IMR-90 (cell line): ENCODE measurements around the gene LRRC36. TPM values are rescaled to one million over a fixed set of nuclear protein-coding genes. Genes with fewer than 3 reads are reported as not detected.

ENCODE experiments used
- ATAC-seq: fragments of 200-7000 bp; cut with Tn5 transposase; 2 replicates; pipeline ENCODE4 v1.9.1; 2020; ENCODE audit warnings: low read depth, mild to moderate bottlenecking, moderate library complexity
- BruUV-seq: library from RNA; stranded (reverse); fragments of 400-500 nt; replicated peaks from 2 replicates; lab custom pipeline; 2021; lab: Mats Ljungman, UMichigan
- CTCF ChIA-PET: fragments of 300-600 bp; formaldehyde crosslinking; extraction: SDS; loops from one replicate; lab custom pipeline; 2021; ENCODE audit warnings: antibody characterized with exemption; lab: Yijun Ruan, JAX
- POLR2A ChIA-PET: fragments of 300-600 bp; sonication (Branson Sonifier 250); formaldehyde crosslinking; loops from one replicate; lab custom pipeline; 2022; ENCODE audit warnings: antibody characterized with exemption; ENCODE audit not compliant: unreplicated experiment; lab: Charles Lee
- DNase-seq: peaks from one replicate; pipeline ENCODE4 v3.0.0; 2013
- H2AFZ ChIP-seq: replicated peaks from 2 replicates; pipeline ENCODE3; 2013; ENCODE audit warnings: low read length, mild to moderate bottlenecking; ENCODE audit not compliant: poor library complexity
- H2AK5ac ChIP-seq: 2 replicates; pipeline ENCODE4 v1.6.1; 2013; ENCODE audit warnings: low read depth, low read length, inconsistent platforms
- H2AK9ac ChIP-seq: replicated peaks from 2 replicates; pipeline ENCODE3; 2013; ENCODE audit warnings: mild to moderate bottlenecking, low read depth, low read length, moderate library complexity; ENCODE audit not compliant: poor library complexity
- H2BK120ac ChIP-seq: 2 replicates; pipeline ENCODE4 v1.6.1; 2013; ENCODE audit warnings: low read depth, low read length, inconsistent platforms
- H2BK15ac ChIP-seq: 3 replicates; pipeline ENCODE4 v1.6.1; 2013; ENCODE audit warnings: low read depth, low read length, inconsistent platforms
- H2BK20ac ChIP-seq: 2 replicates; pipeline ENCODE4 v1.6.1; 2013; ENCODE audit warnings: low read depth, mild to moderate bottlenecking, inconsistent platforms, low read length, moderate library complexity
- H2BK5ac ChIP-seq: 2 replicates; pipeline ENCODE4 v1.6.1; 2013; ENCODE audit warnings: mild to moderate bottlenecking, low read depth, low read length, inconsistent platforms; ENCODE audit not compliant: poor library complexity, severe bottlenecking
- H3K14ac ChIP-seq: replicated peaks from 2 replicates; pipeline ENCODE4 v1.6.1; 2013; ENCODE audit warnings: low read depth, low read length, inconsistent platforms
- H3K18ac ChIP-seq: 2 replicates; pipeline ENCODE4 v1.6.1; 2013; ENCODE audit warnings: low read depth, low read length, control low read depth
- H3K23ac ChIP-seq: 2 replicates; pipeline ENCODE4 v1.6.1; 2013; ENCODE audit warnings: low read depth, low read length, inconsistent platforms
- H3K27ac ChIP-seq: 2 replicates; pipeline ENCODE4 v1.5.1; 2013; ENCODE audit warnings: mild to moderate bottlenecking, control low read depth, low read length; ENCODE audit not compliant: insufficient read depth
- H3K27me3 ChIP-seq: 2 replicates; pipeline ENCODE4 v1.6.1; 2013; ENCODE audit warnings: low read length; ENCODE audit not compliant: control insufficient read depth, insufficient read depth
- H3K36me3 ChIP-seq: 2 replicates; pipeline ENCODE4 v1.6.1; 2013; ENCODE audit warnings: low read length, mixed read lengths; ENCODE audit not compliant: control insufficient read depth, insufficient read depth
- H3K4ac ChIP-seq: 2 replicates; pipeline ENCODE4 v1.6.1; 2013; ENCODE audit warnings: low read depth, low read length, inconsistent platforms
- H3K4me1 ChIP-seq: 2 replicates; pipeline ENCODE4 v1.6.1; 2013; ENCODE audit warnings: low read length, mixed read lengths; ENCODE audit not compliant: control insufficient read depth, insufficient read depth
- H3K4me2 ChIP-seq: 2 replicates; pipeline ENCODE4 v1.6.1; 2013; ENCODE audit warnings: low read depth, mild to moderate bottlenecking, control low read depth, low read length, moderate library complexity
- H3K4me3 ChIP-seq: 2 replicates; pipeline ENCODE4 v1.5.1; 2013; ENCODE audit warnings: low read depth, mild to moderate bottlenecking, control low read depth, low read length, moderate library complexity; ENCODE audit not compliant: insufficient read depth
- H3K56ac ChIP-seq: 2 replicates; pipeline ENCODE4 v1.6.1; 2013; ENCODE audit warnings: low read length, inconsistent platforms; ENCODE audit not compliant: insufficient read depth; ENCODE audit errors: extremely low read depth
- H3K79me1 ChIP-seq, 2 experiments: 2 replicates each; pipeline ENCODE4 v1.6.1; 2013; ENCODE audit warnings: low read length in 2 of 2, inconsistent platforms in 1 of 2, low read depth in 1 of 2
- H3K9ac ChIP-seq: 2 replicates; pipeline ENCODE4 v1.6.1; 2013; ENCODE audit warnings: low read depth, low read length, control low read depth
- H3K9me1 ChIP-seq: 2 replicates; pipeline ENCODE4 v1.6.1; 2013; ENCODE audit warnings: low read length, inconsistent platforms; ENCODE audit not compliant: insufficient read depth
- H3K9me3 ChIP-seq: 2 replicates; pipeline ENCODE4 v1.6.1; 2013; ENCODE audit warnings: low read length; ENCODE audit not compliant: control insufficient read depth, insufficient read depth
- H4K20me1 ChIP-seq: 2 replicates; pipeline ENCODE4 v1.6.1; 2013; ENCODE audit warnings: low read length, inconsistent platforms; ENCODE audit not compliant: insufficient read depth
- H4K5ac ChIP-seq: 2 replicates; pipeline ENCODE4 v1.6.1; 2013; ENCODE audit warnings: mild to moderate bottlenecking, low read depth, low read length, control low read depth
- H4K8ac ChIP-seq, 2 experiments: 2 replicates each; pipeline ENCODE4 v1.6.1; 2013; ENCODE audit warnings: low read depth in 2 of 2, low read length in 2 of 2, control low read depth in 1 of 2, inconsistent platforms in 1 of 2
- H4K91ac ChIP-seq: 2 replicates; pipeline ENCODE4 v1.6.1; 2013; ENCODE audit warnings: low read depth, low read length, inconsistent platforms; ENCODE audit not compliant: insufficient read depth
- CTCF ChIP-seq: conservative IDR thresholded peaks from 2 replicates; pipeline ENCODE4 v1.5.1; 2012; ENCODE audit warnings: mild to moderate bottlenecking, low read depth, low read length, improper control_type of control experiment
- FOS ChIP-seq: fragments of 150-350 bp; IDR thresholded peaks from 2 replicates; pipeline ENCODE4 v1.6.1; 2016; ENCODE audit warnings: low read depth, low read length
- POLR2A ChIP-seq: IDR thresholded peaks from 2 replicates; pipeline ENCODE4 v1.6.1; 2012; ENCODE audit warnings: mild to moderate bottlenecking, low read depth, low read length
- WGBS, 2 experiments: methylation state at CpG; one replicate each; pipeline versions ENCODE4 v1.1.5 to v1.1.7; 2013; ENCODE audit warnings: missing lambda C conversion rate in 2 of 2; ENCODE audit not compliant: insufficient read length in 1 of 2; ENCODE audit errors: extremely low coverage in 2 of 2; 5-methylcytosine and 5-hydroxymethylcytosine counted together
- dilution Hi-C: fragments of 300-500 bp; cut with HindIII; formaldehyde crosslinking; loops from one replicate; pipeline ENCODE4 v1.14.3; 2018; ENCODE audit warnings: low sequenced_read_pairs; ENCODE audit not compliant: unreplicated experiment
- in situ Hi-C: fragments of 300-500 bp; cut with MboI; formaldehyde crosslinking; loops from 3 replicates; pipeline ENCODE4 v1.14.3; 2019; ENCODE audit warnings: low sequenced_read_pairs, inconsistent platforms, mixed read lengths
- intact Hi-C: fragments of 100-400 bp; cut with micrococcal nuclease; formaldehyde crosslinking; loops from 2 replicates; pipeline ENCODE4 v1.10.0; 2022
- polyA plus RNA-seq, 3 experiments: library from polyadenylated mRNA; depleted of rRNA; stranded (reverse); fragments of >200 nt; gene quantifications; 2 replicates each; pipeline ENCODE4 v1.2.3, GENCODE V29; 2012; ENCODE audit warnings: low replicate concordance in 1 of 3
- total RNA-seq: library from RNA; depleted of rRNA; stranded (reverse); fragments of >200 nt; gene quantifications from 2 replicates; pipeline ENCODE4 v1.2.3, GENCODE V29; 2012

The LRRC36 gene
- total and polyA plus RNA-seq, 2 of the 4 experiments (the other 2 are of a cell fraction): 0.18 to 0.29 TPM

GRCh38 chr16:67278773-67279295 is 47.8 kb upstream of the LRRC36 start:
- TF ChIP-seq FOS: no peak
- TF ChIP-seq POLR2A: no peak
- TF ChIP-seq CTCF: 0 out of 2 replicates have a peak, but pooled peaks have one; percentile 11
- Histone ChIP-seq H2BK5ac (peak overlapping the region; percentile 95), H2BK20ac (peak overlapping the region; percentile 99), H4K5ac (peak overlapping the region; percentile 58), H3K27ac (peak overlapping the region; percentile 91), H3K79me1 (peaks cover 13 to 33% of the 10 kb centered on the region in 2 experiments; a peak in 3 of 4 replicates), H4K91ac (peak overlapping the region; percentile 97), H2BK15ac (peak overlapping the region; percentile 94), H3K18ac (peak overlapping the region; percentile 66), H4K20me1 (0 out of 2 replicates have a peak, but pooled peaks cover 4% of the 10 kb centered on the region), H3K23ac (peak overlapping the region; percentile 89), H3K9me1 (peaks cover 29% of the 10 kb centered on the region), H3K4me2 (peak overlapping the region; percentile 87), H2AK9ac (peak overlapping the region; percentile 94), H3K36me3 (0 out of 2 replicates have a peak, but pooled peaks cover 3% of the 10 kb centered on the region), H3K4ac (peak overlapping the region; percentile 99), H3K56ac (peak overlapping the region; percentile 92), H3K27me3 (no peaks in the 10 kb centered on the region), H2AFZ (peak overlapping the region; percentile 92), H3K9me3 (no peaks in the 10 kb centered on the region), H3K14ac (peak overlapping the region; percentile 95), H3K4me1 (peaks cover 26% of the 10 kb centered on the region), H3K4me3 (peak overlapping the region; percentile 45), H3K9ac (peak overlapping the region; percentile 82), H2AK5ac (peak overlapping the region; percentile 98), H4K8ac (peak overlapping the region; percentile 79 to 92), H2BK120ac (peak overlapping the region; percentile 99)
- DNase-seq (no peak), ATAC-seq (peak; percentile 8)
- POLR2A ChIA-PET: no interaction called here
- 2% methylated on average over 13 of the region's 42 CpGs; no CpG with 5 or more reads in 1 of the 2 experiments for WGBS, 2 experiments
- BruUV-seq: no TSS peak
- dilution Hi-C loops: no loop called here
- intact Hi-C loops: no loop called here
- CTCF ChIA-PET: no interaction called here
- in situ Hi-C loops: no loop called here
